GM08714 (cell line): ENCODE data around the gene LNX1.

Experiments used
- H3K4me3 ChIP-seq: fragments of 200-500 bp; sonication (Bioruptor generic); 2 replicates; pipeline ENCODE4 v1.5.1; 2014; ENCODE audit warnings: mild to moderate bottlenecking, low read length, inconsistent platforms
- ZNF274 ChIP-seq: IDR thresholded peaks from 2 replicates; pipeline ENCODE4 v1.6.1; 2012; ENCODE audit warnings: mild to moderate bottlenecking, low read depth, low read length

The LNX1 gene

GRCh38 chr4:53571936-53572599 lies 19.2 kb downstream of the LNX1 start:
- TF ChIP-seq ZNF274 = no peak
- no peak overlapping the region for H3K4me3 ChIP-seq

GRCh38 chr4:53563824-53564223 lies 27.5 kb downstream of the LNX1 start:
- no peak overlapping the region for H3K4me3 ChIP-seq
- no peak for TF ChIP-seq ZNF274

GRCh38 chr4:53562409-53562808 lies 28.9 kb downstream of the LNX1 start:
- no peak for TF ChIP-seq ZNF274
- H3K4me3 ChIP-seq = no peak overlapping the region

GRCh38 chr4:53559021-53559620 lies 32.2 kb downstream of the LNX1 start:
- H3K4me3 ChIP-seq = no peak overlapping the region
- TF ChIP-seq ZNF274 = no peak

GRCh38 chr4:53558065-53558801 lies 33.1 kb downstream of the LNX1 start:
- no peak overlapping the region for H3K4me3 ChIP-seq
- TF ChIP-seq ZNF274 = no peak

GRCh38 chr4:53557669-53558064 lies 33.6 kb downstream of the LNX1 start:
- TF ChIP-seq ZNF274 = no peak
- H3K4me3 ChIP-seq = no peak overlapping the region

- no peak for TF ChIP-seq ZNF274
Observed at GRCh38 chr4:53556651-53557050, 34.6 kb downstream of the LNX1 start.

GRCh38 chr4:53553486-53554210 lies 37.6 kb downstream of the LNX1 start:
- no peak for TF ChIP-seq ZNF274
- H3K4me3 ChIP-seq = no peak overlapping the region

More at GRCh38 chr4:53556651-53557050, 34.6 kb downstream of the LNX1 start:
- no peak overlapping the region for H3K4me3 ChIP-seq

GRCh38 chr4:53552711-53553110 lies 38.6 kb downstream of the LNX1 start:
- no peak for TF ChIP-seq ZNF274
- no peak overlapping the region for H3K4me3 ChIP-seq

- no peak for TF ChIP-seq ZNF274
- no peak overlapping the region for H3K4me3 ChIP-seq
Observed at GRCh38 chr4:53551958-53552357, 39.3 kb downstream of the LNX1 start.

GRCh38 chr4:53551281-53551864 lies 39.9 kb downstream of the LNX1 start:
- TF ChIP-seq ZNF274 = no peak

GRCh38 chr4:53548662-53549061 lies 42.6 kb downstream of the LNX1 start:
- H3K4me3 ChIP-seq = no peak overlapping the region
- no peak for TF ChIP-seq ZNF274

More at GRCh38 chr4:53551281-53551864, 39.9 kb downstream of the LNX1 start:
- no peak overlapping the region for H3K4me3 ChIP-seq

GRCh38 chr4:53547983-53548382 lies 43.3 kb downstream of the LNX1 start:
- no peak for TF ChIP-seq ZNF274
- H3K4me3 ChIP-seq = no peak overlapping the region
